HL-60/S4 treated with phorbol 12-myristate 13-acetate at 8.2 ng/mL for 4 days and 3 days (cell line): ENCODE measurements around the gene VSIG8.

Source experiments
- in situ Hi-C: fragments of 300-500 bp; cut with MboI; formaldehyde crosslinking; loops from 2 replicates; pipeline ENCODE4 v1.15.0; 2022; ENCODE audit warnings: low sequenced_read_pairs

VSIG8 gene

GRCh38 chr1:159884296-159884695, 21.8 kb upstream of the VSIG8 start:
- in situ Hi-C loops = no loop called here

GRCh38 chr1:159883134-159883533, 20.7 kb upstream of the VSIG8 start:
- in situ Hi-C loops = no loop called here

- in situ Hi-C loops = no loop called here
These were observed 20.0 kb upstream of the VSIG8 start for GRCh38 chr1:159882527-159882862.

GRCh38 chr1:159881622-159882526, 19.4 kb upstream of the VSIG8 start:
- in situ Hi-C loops = no loop called here

- in situ Hi-C loops = no loop called here
These were observed 18.0 kb upstream of the VSIG8 start for GRCh38 chr1:159880430-159880829.

- in situ Hi-C loops = no loop called here
These were observed 17.5 kb upstream of the VSIG8 start for GRCh38 chr1:159879977-159880376.

GRCh38 chr1:159879136-159879535, 16.7 kb upstream of the VSIG8 start:
- in situ Hi-C loops = no loop called here

GRCh38 chr1:159877695-159878444, 15.4 kb upstream of the VSIG8 start:
- in situ Hi-C loops = no loop called here

- in situ Hi-C loops = no loop called here
These were observed 11.2 kb upstream of the VSIG8 start for GRCh38 chr1:159873530-159874143.

GRCh38 chr1:159872891-159873290, 10.4 kb upstream of the VSIG8 start:
- in situ Hi-C loops = no loop called here

- in situ Hi-C loops = no loop called here
These were observed 8.2 kb upstream of the VSIG8 start for GRCh38 chr1:159870704-159871103.

- in situ Hi-C loops = no loop called here
These were observed 7.2 kb upstream of the VSIG8 start for GRCh38 chr1:159869607-159870006.

- in situ Hi-C loops = no loop called here
These were observed 6.7 kb upstream of the VSIG8 start for GRCh38 chr1:159869173-159869572.

- in situ Hi-C loops = no loop called here
These were observed 6.3 kb upstream of the VSIG8 start for GRCh38 chr1:159868766-159869165.

GRCh38 chr1:159867664-159868026, 5.2 kb upstream of the VSIG8 start:
- in situ Hi-C loops = no loop called here

- in situ Hi-C loops = no loop called here
These were observed 4.6 kb upstream of the VSIG8 start for GRCh38 chr1:159866905-159867663.

- in situ Hi-C loops = no loop called here
These were observed 3.6 kb upstream of the VSIG8 start for GRCh38 chr1:159866066-159866465.

- in situ Hi-C loops = no loop called here
These were observed 1.8 kb upstream of the VSIG8 start for GRCh38 chr1:159864262-159864661.

GRCh38 chr1:159862031-159862430, 426 bp downstream of the VSIG8 start:
- in situ Hi-C loops = no loop called here

- in situ Hi-C loops = no loop called here
These were observed 1.2 kb downstream of the VSIG8 start for GRCh38 chr1:159861218-159861617.

GRCh38 chr1:159860456-159860855, 2.0 kb downstream of the VSIG8 start:
- in situ Hi-C loops = no loop called here
